H1 (cell line): ENCODE measurements around the gene KAT2A. TPM values are rescaled to one million over a fixed set of nuclear protein-coding genes. Genes with fewer than 3 reads are reported as not detected.

Experiments
- CTCF ChIA-PET: fragments of 300-600 bp; sonication (Branson Sonifier 250); formaldehyde crosslinking; loops from one replicate; lab custom pipeline; 2021; ENCODE audit not compliant: partially characterized antibody; lab: Charles Lee
- POLR2A ChIA-PET: fragments of 300-600 bp; sonication (Branson Sonifier 250); formaldehyde crosslinking; loops from one replicate; lab custom pipeline; 2021; ENCODE audit warnings: inconsistent platforms; ENCODE audit not compliant: partially characterized antibody; lab: Charles Lee
- DNase-seq, 2 experiments: peaks; one replicate each; pipeline versions ENCODE4 v3.0.0 to v3.0.0-alpha.2; 2010 to 2022; ENCODE audit warnings: low spot score in 2 of 2, low read depth in 1 of 2, mixed read lengths in 1 of 2
- FAIRE-seq: peaks from 2 replicates; lab custom pipeline; 2011; peaks lifted over from hg19 to GRCh38; lab: Jason Lieb, UNC
- H2AFZ ChIP-seq: 2 replicates; pipeline ENCODE4 v1.8.1; 2012; ENCODE audit warnings: low read length, inconsistent platforms
- H2AK5ac ChIP-seq: 2 replicates; pipeline ENCODE4 v1.6.1; 2013; ENCODE audit warnings: low read depth, low read length
- H2BK120ac ChIP-seq: replicated peaks from 2 replicates; pipeline ENCODE3; 2013; ENCODE audit warnings: low read depth, low read length, inconsistent platforms
- H2BK12ac ChIP-seq: 2 replicates; pipeline ENCODE4 v1.6.1; 2013; ENCODE audit warnings: low read depth, low read length
- H2BK15ac ChIP-seq: 2 replicates; pipeline ENCODE4 v1.6.1; 2013; ENCODE audit warnings: low read length
- H2BK20ac ChIP-seq: 2 replicates; pipeline ENCODE4 v1.6.1; 2013; ENCODE audit warnings: low read length
- H2BK5ac ChIP-seq: 2 replicates; pipeline ENCODE4 v1.6.1; 2013; ENCODE audit warnings: low read depth, low read length
- H3K14ac ChIP-seq: 2 replicates; pipeline ENCODE4 v1.6.1; 2013; ENCODE audit warnings: inconsistent platforms; ENCODE audit not compliant: insufficient read length
- H3K18ac ChIP-seq: 2 replicates; pipeline ENCODE4 v1.6.1; 2013; ENCODE audit warnings: low read length; ENCODE audit errors: extremely low read depth
- H3K23ac ChIP-seq: 2 replicates; pipeline ENCODE4 v1.6.1; 2013; ENCODE audit warnings: inconsistent platforms; ENCODE audit not compliant: insufficient read length
- H3K23me2 ChIP-seq: 2 replicates; pipeline ENCODE4 v1.6.1; 2013; ENCODE audit warnings: low read depth, low read length
- H3K27ac ChIP-seq: 2 replicates; pipeline ENCODE4 v1.6.1; 2011; ENCODE audit warnings: low read depth, low read length, inconsistent platforms
- H3K27me3 ChIP-seq, 4 experiments: replicated peaks in 1 of 4; 1 replicate in 1 of 4; 2 replicates in 3 of 4; pipeline versions ENCODE4 v1.6.1 to v1.8.1; 2011 to 2013; ENCODE audit warnings: low read length in 3 of 4, mild to moderate bottlenecking in 3 of 4, inconsistent platforms in 2 of 4, mixed read lengths in 2 of 4, moderate library complexity in 1 of 4; ENCODE audit not compliant: control insufficient read depth in 3 of 4, insufficient read depth in 3 of 4; ENCODE audit errors: extremely low read depth in 1 of 4
- H3K36me3 ChIP-seq, 4 experiments: 2 replicates each; pipeline versions ENCODE4 v1.6.1 to v1.8.1; 2011 to 2013; ENCODE audit warnings: mild to moderate bottlenecking in 4 of 4, low read length in 3 of 4, moderate library complexity in 2 of 4, control low read depth in 1 of 4, inconsistent platforms in 1 of 4; ENCODE audit not compliant: insufficient read depth in 4 of 4, control insufficient read depth in 2 of 4
- H3K4ac ChIP-seq: replicated peaks from 2 replicates; pipeline ENCODE3; 2013; ENCODE audit warnings: low read length, low read depth, mixed read lengths, inconsistent platforms; ENCODE audit not compliant: insufficient read length
- H3K4me1 ChIP-seq, 4 experiments: replicated peaks in 1 of 4; 1 replicate in 1 of 4; 2 replicates in 3 of 4; pipeline versions ENCODE4 v1.6.1 to v1.8.1; 2011 to 2013; ENCODE audit warnings: low read length in 3 of 4, inconsistent platforms in 2 of 4, mixed read lengths in 1 of 4; ENCODE audit not compliant: insufficient read depth in 4 of 4, control insufficient read depth in 3 of 4
- H3K4me2 ChIP-seq, 2 experiments: 2 replicates each; pipeline versions ENCODE4 v1.6.1 to v1.8.1; 2011 to 2013; ENCODE audit warnings: low read depth in 2 of 2, low read length in 2 of 2, control low read depth in 1 of 2, inconsistent platforms in 1 of 2, mild to moderate bottlenecking in 1 of 2; ENCODE audit not compliant: insufficient read depth in 1 of 2
- H3K4me3 ChIP-seq, 4 experiments: fragments of 200-600, 300-600 bp in 1 of 4; sonication (generic), shearing (Covaris generic), sonication (Bioruptor Twin) in 1 of 4; 2 replicates each; pipeline versions ENCODE4 v1.5.1 to v1.8.1; 2011 to 2016; ENCODE audit warnings: low read length in 4 of 4, low read depth in 3 of 4, control low read depth in 2 of 4, inconsistent platforms in 2 of 4, mild to moderate bottlenecking in 2 of 4, mixed read lengths in 1 of 4, moderate library complexity in 1 of 4; ENCODE audit not compliant: insufficient read depth in 2 of 4; ENCODE audit errors: extremely low read depth in 1 of 4
- H3K56ac ChIP-seq: replicated peaks from 2 replicates; pipeline ENCODE3; 2013; ENCODE audit warnings: low read depth, mild to moderate bottlenecking, mixed read lengths, low read length, inconsistent platforms; ENCODE audit not compliant: insufficient read length
- H3K79me1 ChIP-seq: 2 replicates; pipeline ENCODE4 v1.6.1; 2013; ENCODE audit warnings: low read depth, low read length, control low read depth
- H3K79me2 ChIP-seq, 2 experiments: 2 replicates each; pipeline versions ENCODE4 v1.6.1 to v1.8.1; 2012 to 2013; ENCODE audit warnings: low read length in 2 of 2, mild to moderate bottlenecking in 2 of 2, inconsistent platforms in 1 of 2; ENCODE audit not compliant: insufficient read depth in 2 of 2, control insufficient read depth in 1 of 2
- H3K9ac ChIP-seq, 4 experiments: replicated peaks in 1 of 4; 1 replicate in 1 of 4; 2 replicates in 3 of 4; pipeline versions ENCODE4 v1.6.1 to v1.8.1; 2011 to 2013; ENCODE audit warnings: low read depth in 3 of 4, low read length in 3 of 4, control low read depth in 2 of 4, mild to moderate bottlenecking in 2 of 4, moderate library complexity in 2 of 4, inconsistent platforms in 1 of 4; ENCODE audit errors: extremely low read depth in 1 of 4
- H3K9me3 ChIP-seq, 2 experiments: 2 replicates each; pipeline versions ENCODE4 v1.6.1 to v1.8.1; 2012 to 2013; ENCODE audit warnings: mild to moderate bottlenecking in 2 of 2, moderate library complexity in 2 of 2, control low read depth in 1 of 2, inconsistent platforms in 1 of 2, low read depth in 1 of 2, low read length in 1 of 2, mixed read lengths in 1 of 2; ENCODE audit not compliant: insufficient read depth in 2 of 2
- H4K20me1 ChIP-seq, 2 experiments: replicated peaks in 1 of 2; 2 replicates each; pipeline versions ENCODE3 to v1.8.1; 2011 to 2013; ENCODE audit warnings: inconsistent platforms in 2 of 2, low read length in 2 of 2, mild to moderate bottlenecking in 1 of 2; ENCODE audit not compliant: insufficient read depth in 2 of 2, control insufficient read depth in 1 of 2
- H4K5ac ChIP-seq: 2 replicates; pipeline ENCODE4 v1.6.1; 2013; ENCODE audit warnings: low read length, low read depth, mixed read lengths, inconsistent platforms; ENCODE audit not compliant: insufficient read length
- H4K8ac ChIP-seq: 2 replicates; pipeline ENCODE4 v1.8.0; 2013; ENCODE audit warnings: mild to moderate bottlenecking, moderate library complexity, low read length, inconsistent platforms; ENCODE audit not compliant: insufficient read depth; ENCODE audit errors: extremely low read depth
- H4K91ac ChIP-seq: replicated peaks from 2 replicates; pipeline ENCODE3; 2013; ENCODE audit warnings: low read length, mixed read lengths, inconsistent platforms; ENCODE audit not compliant: insufficient read length
- BACH1 ChIP-seq: IDR thresholded peaks from 2 replicates; pipeline ENCODE4 v1.6.1; 2012; ENCODE audit warnings: low read length, improper control_type of control experiment
- CHD1 ChIP-seq: IDR thresholded peaks from 2 replicates; pipeline ENCODE4 v1.6.1; 2012; ENCODE audit warnings: low read depth, low read length, improper control_type of control experiment
- CTBP2 ChIP-seq: IDR thresholded peaks from 2 replicates; pipeline ENCODE4 v1.7.0; 2011; ENCODE audit warnings: borderline replicate concordance, mild to moderate bottlenecking, moderate library complexity, mixed read lengths, low read length; ENCODE audit not compliant: insufficient read depth, insufficient read length
- FOSL1 ChIP-seq: IDR thresholded peaks from 2 replicates; pipeline ENCODE4 v1.6.1; 2011; ENCODE audit warnings: mild to moderate bottlenecking, low read depth, low read length, moderate library complexity; ENCODE audit not compliant: insufficient read depth
- HDAC6 ChIP-seq: IDR thresholded peaks from one replicate; pipeline ENCODE4 v1.7.1; 2012; ENCODE audit warnings: low read depth, mild to moderate bottlenecking, inconsistent platforms, low read length, moderate library complexity
- KDM4A ChIP-seq: IDR thresholded peaks from one replicate; pipeline ENCODE4 v1.7.1; 2012; ENCODE audit warnings: low read depth, mild to moderate bottlenecking, moderate library complexity, low read length, inconsistent platforms; ENCODE audit not compliant: severe bottlenecking
- POLR2AphosphoS5 ChIP-seq: IDR thresholded peaks from 2 replicates; pipeline ENCODE4 v1.6.1; 2011; ENCODE audit warnings: low read depth, low read length
- RBBP5 ChIP-seq: IDR thresholded peaks from 2 replicates; pipeline ENCODE4 v1.7.1; 2012; ENCODE audit warnings: low read depth, mild to moderate bottlenecking, inconsistent platforms, low read length, moderate library complexity, borderline replicate concordance
- SP1 ChIP-seq: IDR thresholded peaks from 2 replicates; pipeline ENCODE4 v1.6.1; 2011; ENCODE audit warnings: low read depth, low read length
- TCF12 ChIP-seq: IDR thresholded peaks from 2 replicates; pipeline ENCODE4 v1.6.1; 2011; ENCODE audit warnings: low read depth, mild to moderate bottlenecking, low read length
- WGBS, 2 experiments: shearing (Covaris generic) in 1 of 2; methylation state at CpG; one replicate each; pipeline versions ENCODE4 v1.1.6 to v1.1.7; 2013 to 2015; ENCODE audit warnings: low lambda C conversion rate in 2 of 2, mixed read lengths in 2 of 2, inconsistent platforms in 1 of 2, low coverage in 1 of 2, missing lambda C conversion rate in 1 of 2; ENCODE audit not compliant: insufficient replicate concordance in 2 of 2, insufficient coverage in 1 of 2, insufficient read length in 1 of 2; ENCODE audit errors: extremely low coverage in 1 of 2, missing lambda C conversion rate in 1 of 2; 5-methylcytosine and 5-hydroxymethylcytosine counted together
- polyA plus RNA-seq, 7 experiments: library from polyadenylated mRNA; depleted of rRNA in 3 of 7; stranded (reverse) in 5 of 7; unstranded in 2 of 7; fragments of >200 nt in 5 of 7; fragments of 200-250 nt in 2 of 7; gene quantifications; 1 replicate in 5 of 7; 2 replicates in 1 of 7; 4 replicates in 1 of 7; pipeline versions ENCODE4 v1.2.1 to v1.2.3, GENCODE V29; 2011 to 2013; ENCODE audit warnings: missing spikeins in 2 of 7, mixed read lengths in 2 of 7
- total RNA-seq: library from RNA; stranded (reverse); fragmentation: NEBNext Ultra II Directional; extraction: Animal tissue kit (Norgen Biotek cat#: 25700); gene quantifications from 2 replicates; pipeline ENCODE4 v1.2.1, GENCODE V29; 2021
- TF ChIP-seq, protein P1 (sequence below): IDR thresholded peaks from 2 replicates; pipeline ENCODE4 v1.6.1; 2012; ENCODE audit warnings: inconsistent platforms

Gene KAT2A
- total and polyA plus RNA-seq, 2 of the 8 experiments (the other 6 are each of a cell fraction or from before 2014, with no cell fraction given) = 34.2 to 40.1 TPM

DNA sequence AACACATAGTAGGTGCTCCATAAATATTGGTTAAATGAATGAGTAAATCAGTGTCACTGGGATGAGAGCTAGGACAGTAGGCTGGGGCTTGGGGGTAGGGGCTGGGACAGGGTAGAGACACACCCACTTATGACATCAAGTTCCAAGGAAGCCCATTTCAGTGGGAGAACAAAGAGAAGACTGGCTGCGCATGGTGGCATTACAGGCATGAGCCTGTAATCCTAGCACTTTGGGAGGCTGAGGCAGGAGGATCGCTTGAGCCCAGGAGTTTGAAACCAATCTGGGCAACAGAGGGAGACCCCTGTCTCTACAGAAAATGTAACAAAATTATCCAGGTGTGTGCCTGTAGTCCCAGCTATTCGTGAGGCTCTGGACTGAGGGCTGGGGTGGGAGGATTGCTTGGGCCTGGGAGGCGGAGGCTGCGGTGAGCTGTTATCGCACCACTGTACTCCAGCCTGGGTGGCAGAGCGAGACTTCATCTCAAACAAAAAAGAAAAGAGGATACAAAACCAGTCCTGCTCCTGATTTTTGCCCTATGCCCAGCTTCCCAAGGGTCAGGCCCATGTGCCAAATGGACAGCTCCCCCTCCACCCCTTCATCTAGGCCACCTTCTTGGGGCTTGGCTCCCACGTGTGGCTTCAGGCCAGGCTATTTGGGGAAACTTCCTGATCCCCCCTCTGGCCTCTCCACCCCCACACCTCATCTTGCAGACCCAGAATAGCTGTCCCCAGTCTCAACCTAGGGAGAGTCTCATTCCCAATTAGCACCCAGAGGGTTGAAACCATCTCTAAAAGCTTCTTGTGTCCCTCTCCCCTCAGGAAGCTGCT is 30.0 kb downstream of the KAT2A start:
- Histone ChIP-seq H4K20me1 (no peaks in the 10 kb centered on the region), H2AK5ac (no peak overlapping the region), H2AFZ (no peak overlapping the region), H2BK5ac (no peak overlapping the region), H3K4ac (no peak overlapping the region), H3K9ac (no peak overlapping the region), H3K27me3 (peaks cover 0 to 1% (median under 1%) of the 10 kb centered on the region in 4 experiments; a peak in 2 of 7 replicates), H3K79me1 (no peaks in the 10 kb centered on the region; the same call in 1 of the 2 replicates), H3K36me3 (no peaks in the 10 kb centered on the region), H2BK15ac (no peak overlapping the region), H3K4me1 (peaks cover 0 to 2% (median under 1%) of the 10 kb centered on the region in 4 experiments; a peak in 3 of 7 replicates), H3K56ac (no peak overlapping the region), H3K4me3 (no peak overlapping the region), H3K18ac (no peak overlapping the region), H3K23me2 (no peaks in the 10 kb centered on the region), H3K14ac (no peak overlapping the region), H2BK20ac (no peak overlapping the region), H3K9me3 (no peaks in the 10 kb centered on the region), H3K79me2 (no peaks in the 10 kb centered on the region), H4K8ac (no peak overlapping the region; the same call in 1 of the 2 replicates), H3K27ac (no peak overlapping the region), H4K91ac (no peak overlapping the region), H3K23ac (no peak overlapping the region), H4K5ac (no peak overlapping the region), H2BK120ac (no peak overlapping the region), H3K4me2 (no peak overlapping the region), H2BK12ac (0 out of 2 replicates have a peak overlapping the region, but pooled peaks have one; percentile 50)
- no peak for FAIRE-seq
- no peak for DNase-seq
- WGBS, 2 experiments = 92% methylated on average over 8 of the region's 8 CpGs; no CpG with 5 or more reads in 1 of the 2 experiments
- CTCF ChIA-PET = interaction anchor here (0.8 to 39.4 kb wide), 12 partner anchors 9 to 127 kb away, joined by 3 to 1084 read pairs (median 4); partner anchors contain the start of genes DHX58, DNAJC7, HSPB9 and KAT2A
- POLR2A ChIA-PET = interaction anchor here (0.5 to 2.0 kb wide), 5 partner anchors 9 to 147 kb away, joined by 3 to 9 read pairs (median 4); partner anchors contain the start of gene DNAJC7
- TF ChIP-seq POLR2AphosphoS5 (no peak), HDAC6 (no peak), FOSL1 (no peak), CHD1 (no peak), BACH1 (no peak), CTBP2 (no peak), SP1 (no peak), KDM4A (no peak), TCF12 (no peak), RBBP5 (no peak)
- TF ChIP-seq, protein P1, sequence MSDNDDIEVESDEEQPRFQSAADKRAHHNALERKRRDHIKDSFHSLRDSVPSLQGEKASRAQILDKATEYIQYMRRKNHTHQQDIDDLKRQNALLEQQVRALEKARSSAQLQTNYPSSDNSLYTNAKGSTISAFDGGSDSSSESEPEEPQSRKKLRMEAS = no peak
